GM21390 (cell line): ENCODE data around the gene FOXB2.
"Not testable (repeated sequence)": the region's sequence is repeated elsewhere in the genome, so short reads cannot be mapped to it uniquely, and the experiment has no call there.

Experiments
- ATAC-seq: cut with Tn5 transposase; IDR thresholded peaks from one replicate; pipeline ENCODE4 v1.9.1; 2021; ENCODE audit not compliant: unreplicated experiment

Gene FOXB2

GRCh38 chr9:77016121-77016525 lies 3.3 kb upstream of the FOXB2 start:
- ATAC-seq, result no peak

DNA sequence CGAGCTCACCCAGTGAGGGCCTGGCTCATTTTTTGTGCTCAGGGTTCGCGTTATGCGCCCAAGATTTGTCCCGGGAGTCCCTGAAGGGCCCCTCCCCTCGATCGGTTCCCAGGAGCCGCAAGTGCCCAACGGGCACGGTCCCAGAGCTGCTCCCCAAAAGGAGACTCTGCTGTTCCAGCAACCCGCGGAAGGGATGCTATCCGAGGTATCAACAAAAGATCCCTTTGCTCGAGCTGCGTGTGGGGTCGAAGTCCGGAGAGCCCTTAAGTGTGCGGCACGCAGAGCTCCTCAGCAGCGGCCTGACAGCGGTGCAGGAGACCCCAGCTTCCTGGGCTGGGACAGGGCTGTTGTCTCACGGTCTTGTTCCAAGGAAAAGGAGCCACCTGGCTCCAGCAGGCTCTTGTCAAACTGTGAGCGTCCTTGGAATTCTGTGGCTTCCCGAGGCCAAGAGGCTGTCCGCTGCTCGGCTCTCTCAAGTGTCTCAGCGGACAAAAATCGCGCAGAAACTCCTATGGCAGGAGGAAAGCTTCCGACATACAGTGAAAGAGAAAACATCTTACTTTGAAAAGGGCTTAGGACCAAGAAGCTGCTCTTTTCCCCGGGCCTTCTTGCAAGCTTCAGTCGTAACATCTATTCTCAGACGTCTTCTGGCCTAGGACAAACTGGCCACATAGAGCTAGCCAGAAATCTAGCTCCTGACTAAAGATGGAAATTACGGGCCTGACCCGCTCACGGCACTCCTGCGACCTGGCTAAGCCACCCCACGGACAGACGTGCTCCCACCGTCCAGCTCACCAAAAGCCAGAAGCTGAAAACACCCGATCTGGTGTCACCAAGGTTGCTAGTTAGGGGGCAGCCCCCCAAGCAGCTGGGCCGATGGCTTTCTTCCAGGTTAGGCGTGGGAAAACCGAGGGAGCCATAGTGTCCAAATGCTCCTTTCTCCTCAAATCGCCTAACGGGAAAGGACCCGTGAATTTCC lies 2.6 kb upstream of the FOXB2 start:
- ATAC-seq, result no peak

DNA sequence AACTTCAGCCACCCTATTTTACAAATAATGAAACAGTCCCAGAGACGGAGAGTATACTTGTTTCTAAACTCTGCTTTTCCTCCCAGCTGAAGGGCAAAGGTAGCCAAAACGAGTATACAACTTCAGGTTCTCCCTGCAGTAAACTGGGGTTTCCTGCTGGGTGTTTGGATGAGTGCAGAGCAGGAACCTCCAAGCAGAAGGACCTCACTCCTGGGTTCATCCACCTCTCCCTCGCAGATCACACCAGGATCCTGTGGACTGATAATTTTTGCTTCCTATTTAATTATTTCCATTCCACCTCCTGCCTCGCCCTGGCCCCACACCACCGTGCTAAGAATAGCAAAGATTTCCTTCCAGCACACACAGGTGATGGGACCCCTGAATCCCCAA lies 2.0 kb upstream of the FOXB2 start:
- no peak for ATAC-seq

- no peak for ATAC-seq
Observed at GRCh38 chr9:77018058-77018968, 1.1 kb upstream of the FOXB2 start.

- no peak for ATAC-seq
Observed at GRCh38 chr9:77018969-77019235, 553 bp upstream of the FOXB2 start.

DNA sequence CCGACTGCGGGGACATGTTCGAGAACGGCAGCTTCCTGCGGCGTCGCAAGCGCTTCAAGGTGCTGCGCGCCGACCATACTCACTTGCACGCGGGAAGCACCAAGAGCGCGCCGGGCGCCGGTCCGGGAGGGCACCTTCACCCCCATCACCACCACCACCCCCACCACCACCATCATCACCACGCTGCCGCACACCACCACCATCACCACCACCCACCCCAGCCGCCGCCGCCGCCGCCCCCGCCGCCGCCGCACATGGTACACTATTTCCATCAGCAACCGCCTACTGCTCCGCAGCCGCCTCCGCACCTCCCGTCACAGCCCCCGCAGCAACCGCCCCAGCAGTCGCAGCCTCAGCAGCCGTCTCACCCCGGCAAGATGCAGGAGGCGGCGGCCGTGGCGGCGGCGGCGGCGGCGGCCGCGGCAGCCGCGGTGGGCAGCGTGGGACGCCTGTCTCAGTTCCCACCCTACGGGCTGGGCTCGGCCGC lies 514 bp downstream of the FOXB2 start:
- ATAC-seq, result no peak

DNA sequence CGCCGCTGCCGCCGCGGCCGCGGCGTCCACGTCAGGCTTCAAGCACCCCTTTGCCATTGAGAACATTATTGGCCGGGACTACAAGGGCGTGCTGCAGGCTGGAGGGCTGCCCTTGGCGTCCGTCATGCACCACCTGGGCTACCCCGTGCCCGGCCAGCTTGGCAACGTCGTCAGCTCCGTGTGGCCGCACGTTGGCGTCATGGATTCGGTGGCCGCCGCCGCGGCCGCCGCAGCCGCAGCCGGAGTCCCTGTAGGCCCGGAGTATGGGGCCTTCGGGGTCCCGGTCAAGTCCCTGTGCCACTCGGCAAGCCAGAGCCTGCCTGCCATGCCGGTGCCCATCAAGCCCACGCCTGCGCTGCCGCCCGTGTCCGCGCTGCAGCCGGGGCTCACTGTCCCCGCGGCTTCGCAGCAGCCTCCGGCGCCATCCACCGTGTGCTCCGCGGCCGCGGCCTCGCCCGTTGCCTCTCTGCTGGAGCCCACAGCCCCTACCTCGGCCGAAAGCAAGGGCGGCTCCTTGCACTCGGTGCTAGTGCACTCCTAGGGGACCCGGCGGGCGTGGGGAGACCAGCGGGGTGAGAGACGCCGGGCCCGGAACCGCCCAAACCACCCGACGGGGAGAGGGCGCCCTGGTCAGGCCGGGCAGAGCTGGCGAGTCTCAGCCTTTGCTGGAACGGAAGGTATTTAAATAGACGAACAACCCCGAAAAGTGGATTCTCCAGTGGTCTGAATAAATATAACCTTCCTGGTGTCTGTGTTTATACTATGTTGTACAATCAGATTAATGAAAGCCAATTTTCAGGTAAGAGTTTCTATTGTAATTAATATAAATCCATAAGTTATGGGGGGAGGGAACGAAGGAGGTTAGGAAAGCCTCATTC lies 1.2 kb downstream of the FOXB2 start:
- ATAC-seq, result no peak

DNA sequence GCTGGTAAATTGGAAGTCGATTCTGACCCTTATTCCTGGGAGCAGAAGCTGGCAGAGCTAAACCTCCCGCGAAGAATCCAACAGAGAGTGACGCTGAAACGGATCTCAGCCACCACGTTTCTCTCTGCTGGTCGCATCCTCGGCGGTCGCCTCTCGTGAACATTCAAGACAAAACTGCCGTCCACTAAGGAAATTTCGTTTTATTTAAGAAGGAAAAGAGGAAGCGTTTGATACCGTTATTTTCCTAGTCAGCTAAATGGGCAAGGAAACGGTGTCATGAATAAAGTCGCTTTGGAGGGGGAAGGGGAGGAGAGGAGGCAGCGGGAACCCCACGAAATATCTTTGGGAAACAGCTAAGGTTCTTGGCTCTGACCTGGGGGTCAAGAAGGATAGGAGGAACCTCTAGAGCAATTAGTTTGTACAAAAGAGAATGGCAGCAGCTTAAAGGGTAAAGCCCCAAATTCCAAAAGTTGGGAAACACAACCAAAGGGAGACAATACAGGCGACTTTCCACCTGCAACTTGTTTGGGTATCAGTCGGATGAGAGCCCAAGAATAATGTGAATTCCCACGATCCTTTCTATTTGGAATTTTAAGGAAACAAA lies 1.9 kb downstream of the FOXB2 start:
- no peak for ATAC-seq

DNA sequence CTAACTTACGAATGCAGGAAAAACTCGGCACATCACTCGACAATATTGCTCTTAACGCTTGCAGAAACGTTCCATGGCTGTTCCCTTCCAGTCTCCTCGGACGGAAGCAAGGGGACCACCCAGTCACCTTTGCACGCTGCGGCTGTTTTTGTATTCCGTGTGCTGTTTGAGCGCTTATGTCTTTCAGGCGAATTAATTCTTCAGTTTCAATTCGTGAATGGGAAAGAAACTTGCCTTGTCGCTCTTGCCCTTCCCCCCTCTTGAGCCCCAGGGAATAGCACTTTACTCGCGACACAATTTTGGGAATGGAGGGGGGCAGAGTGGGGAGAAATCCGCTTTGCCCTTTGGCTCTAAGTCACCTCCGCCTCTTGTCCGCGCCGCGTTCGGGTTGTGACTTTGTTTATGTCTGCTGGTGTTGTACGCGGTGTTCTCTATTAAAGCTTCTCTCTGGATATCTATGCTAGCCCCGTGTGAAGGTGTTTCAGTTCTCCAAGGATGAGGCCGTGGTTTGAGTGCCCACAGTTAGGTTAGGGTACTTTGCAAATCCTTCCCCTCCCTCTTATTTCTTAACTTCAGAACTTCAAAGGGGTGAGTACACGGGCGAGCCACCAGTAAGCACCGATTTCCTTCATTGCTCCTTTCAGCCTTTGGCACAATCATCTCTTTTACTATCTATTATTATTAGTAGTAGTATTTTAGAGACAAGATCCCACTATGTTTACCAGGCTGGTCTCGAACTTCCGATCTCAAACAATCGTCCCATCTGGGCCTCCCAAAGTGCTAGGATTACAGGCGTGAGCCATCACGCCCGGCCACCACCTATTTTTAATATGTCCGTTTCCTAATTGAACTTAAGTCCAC lies 2.7 kb downstream of the FOXB2 start:
- no peak for ATAC-seq

DNA sequence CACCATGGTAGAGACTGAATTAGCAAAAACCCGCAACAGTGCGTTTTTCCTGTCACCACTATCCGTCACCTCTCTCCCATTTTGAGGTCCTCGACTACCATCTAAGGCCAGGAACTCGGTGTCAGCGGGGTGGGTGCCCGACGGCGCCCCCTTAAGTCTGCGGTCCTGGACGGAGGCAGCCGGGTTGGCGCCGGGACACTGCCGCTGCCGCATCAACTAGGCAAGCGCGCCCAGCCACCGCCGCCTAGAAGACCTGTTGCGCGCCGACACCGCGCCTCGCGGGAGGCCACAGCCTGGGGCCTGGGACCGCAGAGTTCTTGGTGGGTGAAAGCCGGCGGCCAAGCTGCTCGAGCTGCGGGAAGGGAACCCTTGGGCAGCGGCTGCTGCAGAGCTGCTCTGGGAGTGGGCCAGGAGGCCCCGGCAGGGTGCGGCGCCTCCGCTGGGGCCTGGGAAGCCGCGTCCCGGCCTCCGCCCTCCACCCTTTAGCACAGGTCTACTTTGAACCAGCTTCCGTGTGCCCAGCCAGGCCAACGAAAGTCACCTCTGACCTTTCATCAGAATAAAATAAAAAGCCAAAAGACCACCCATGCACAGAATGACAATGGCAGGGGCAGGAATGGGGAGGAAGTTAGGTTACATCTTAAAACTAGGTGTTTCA lies 3.5 kb downstream of the FOXB2 start:
- no peak for ATAC-seq

GRCh38 chr9:77023726-77024125 lies 4.3 kb downstream of the FOXB2 start:
- ATAC-seq, result no peak

- ATAC-seq, result no peak
Observed at GRCh38 chr9:77024776-77025545, 5.5 kb downstream of the FOXB2 start.

- no peak for ATAC-seq
Observed at GRCh38 chr9:77028478-77028877, 9.0 kb downstream of the FOXB2 start.

- ATAC-seq, result no peak
Observed at GRCh38 chr9:77030045-77030444, 10.6 kb downstream of the FOXB2 start.

DNA sequence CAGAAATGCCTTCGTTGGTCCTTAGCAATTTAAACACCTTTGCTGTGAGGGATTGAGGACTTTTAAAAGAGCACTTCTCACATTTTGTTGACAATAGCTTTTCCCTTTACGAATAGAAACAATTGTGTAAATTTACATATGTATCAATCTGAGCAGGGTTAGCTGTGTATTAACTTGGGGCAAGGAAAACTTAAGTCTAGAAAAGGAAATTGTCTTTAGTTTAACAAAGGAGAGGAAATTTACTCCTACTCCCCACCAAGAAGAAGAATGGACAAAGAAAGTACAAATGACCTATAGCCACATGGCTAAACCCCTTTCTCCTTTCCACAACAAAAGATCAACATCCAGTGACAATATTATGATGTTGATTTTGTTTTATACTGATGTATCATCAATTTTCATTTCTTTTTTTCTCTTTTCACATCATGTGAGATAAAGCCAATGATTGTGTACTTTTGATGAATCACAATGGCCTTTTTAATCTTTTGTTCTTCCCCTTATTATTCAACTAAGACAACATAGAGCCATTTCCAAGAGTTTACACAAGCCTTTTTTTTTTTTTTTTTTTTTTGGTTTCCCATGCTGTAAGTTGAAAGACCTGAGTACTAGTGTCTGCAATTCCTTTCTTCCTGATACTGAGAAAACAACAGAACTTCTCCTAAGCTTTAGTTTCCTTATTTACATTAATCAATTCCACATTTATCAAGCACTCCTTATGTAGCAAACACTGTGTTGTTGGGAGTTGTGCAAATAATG lies 19.0 kb downstream of the FOXB2 start:
- ATAC-seq, result no peak

GRCh38 chr9:77040340-77040739 lies 20.9 kb downstream of the FOXB2 start:
- ATAC-seq, result no peak

GRCh38 chr9:77043743-77044142 lies 24.3 kb downstream of the FOXB2 start:
- ATAC-seq, result not testable (repeated sequence)

GRCh38 chr9:77060681-77061080 lies 41.2 kb downstream of the FOXB2 start:
- ATAC-seq, result not testable (repeated sequence)
